WTC11 (cell line): ENCODE results near the gene ATP9B. TPM values are rescaled to one million over a fixed set of nuclear protein-coding genes. Genes with fewer than 3 reads are reported as not detected.

Source experiments
- ATAC-seq: fragments of 200-7000 bp; cut with Tn5 transposase; 2 replicates; pipeline ENCODE4 v1.10.0; 2021; ENCODE audit warnings: mild to moderate bottlenecking, moderate library complexity
- CTCF ChIA-PET: fragments of 300-600 bp; sonication (Branson Sonifier 250); formaldehyde crosslinking; loops from one replicate; lab custom pipeline; 2021; ENCODE audit warnings: antibody characterized with exemption; lab: Charles Lee
- POLR2A ChIA-PET: fragments of 350-600 bp; sonication (Branson Sonifier 250); formaldehyde crosslinking; loops from one replicate; lab custom pipeline; 2021; ENCODE audit warnings: antibody characterized with exemption; lab: Charles Lee
- DNase-seq: peaks from one replicate; pipeline ENCODE4 v3.0.0; 2021; ENCODE audit warnings: low spot score
- H3K27ac Mint-ChIP-seq: 2 replicates; pipeline ENCODE4 v1.8.0; 2021; ENCODE audit warnings: mixed read lengths
- H3K27me3 Mint-ChIP-seq: 2 replicates; pipeline ENCODE4 v1.8.0; 2021; ENCODE audit warnings: low read depth, mild to moderate bottlenecking, moderate library complexity, mixed read lengths
- H3K36me3 Mint-ChIP-seq: 2 replicates; pipeline ENCODE4 v1.8.0; 2021; ENCODE audit warnings: mixed read lengths
- H3K4me1 Mint-ChIP-seq: 2 replicates; pipeline ENCODE4 v1.8.0; 2022; ENCODE audit warnings: mixed read lengths
- H3K4me3 Mint-ChIP-seq: 2 replicates; pipeline ENCODE4 v1.8.0; 2021; ENCODE audit warnings: mild to moderate bottlenecking, moderate library complexity, mixed read lengths
- H3K9me3 Mint-ChIP-seq: 2 replicates; pipeline ENCODE4 v1.8.0; 2021; ENCODE audit warnings: mixed read lengths
- EMX1 ChIP-seq: fragments of 250-450 bp; sonication (Bioruptor Pico); IDR thresholded peaks from 2 replicates; pipeline ENCODE4 v1.8.0; 2021; ENCODE audit warnings: mild to moderate bottlenecking
- FOXP1 ChIP-seq: sonication (generic); formaldehyde crosslinking; IDR thresholded peaks from 2 replicates; pipeline ENCODE4 v1.8.0; 2022; ENCODE audit warnings: missing genetic modification reagents, mild to moderate bottlenecking, moderate library complexity, borderline replicate concordance
- IRF2 ChIP-seq: sonication (generic); formaldehyde crosslinking; IDR thresholded peaks from 2 replicates; pipeline ENCODE4 v1.8.0; 2022; ENCODE audit warnings: low read depth, missing genetic modification reagents, borderline replicate concordance
- MYBL2 ChIP-seq: sonication (generic); formaldehyde crosslinking; IDR thresholded peaks from 2 replicates; pipeline ENCODE4 v1.8.1; 2023; ENCODE audit warnings: mild to moderate bottlenecking, moderate library complexity, missing genetic modification reagents
- NFE2L1 ChIP-seq: sonication (generic); formaldehyde crosslinking; IDR thresholded peaks from 2 replicates; pipeline ENCODE4 v1.8.1; 2023; ENCODE audit warnings: missing genetic modification reagents
- NFYB ChIP-seq: sonication (generic); formaldehyde crosslinking; conservative IDR thresholded peaks from 2 replicates; pipeline ENCODE4 v1.8.0; 2022; ENCODE audit warnings: low read depth, missing genetic modification reagents
- NR3C1 ChIP-seq: sonication (generic); formaldehyde crosslinking; conservative IDR thresholded peaks from 2 replicates; pipeline ENCODE4 v1.8.1; 2023; ENCODE audit warnings: low read depth, mild to moderate bottlenecking, missing genetic modification reagents
- PRRX2 ChIP-seq: fragments of 250-450 bp; sonication (Bioruptor Pico); IDR thresholded peaks from 2 replicates; pipeline ENCODE4 v1.8.0; 2021; ENCODE audit warnings: mild to moderate bottlenecking
- SMAD4 ChIP-seq: sonication (generic); formaldehyde crosslinking; IDR thresholded peaks from 2 replicates; pipeline ENCODE4 v1.8.0; 2022; ENCODE audit warnings: mild to moderate bottlenecking, missing genetic modification reagents
- total RNA-seq: library from RNA; stranded (reverse); gene quantifications from 3 replicates; pipeline ENCODE4 v1.2.3, GENCODE V29; 2021
- TF ChIP-seq, protein P1 (sequence below): sonication (generic); formaldehyde crosslinking; IDR thresholded peaks from 2 replicates; pipeline ENCODE4 v1.8.0; 2022; ENCODE audit warnings: missing genetic modification reagents
- TF ChIP-seq, protein P2 (sequence below): fragments of 250-450 bp; sonication (Bioruptor Pico); conservative IDR thresholded peaks from 2 replicates; pipeline ENCODE4 v1.9.0; 2021; ENCODE audit warnings: mild to moderate bottlenecking
- TF ChIP-seq, protein P3 (sequence below): sonication (generic); formaldehyde crosslinking; IDR thresholded peaks from 2 replicates; pipeline ENCODE4 v1.8.0; 2023; ENCODE audit warnings: mild to moderate bottlenecking, missing genetic modification reagents
- TF ChIP-seq, protein P4 (sequence below): sonication (generic); formaldehyde crosslinking; IDR thresholded peaks from 2 replicates; pipeline ENCODE4 v1.8.1; 2023; ENCODE audit warnings: mild to moderate bottlenecking, moderate library complexity, missing genetic modification reagents

The ATP9B gene
- total RNA-seq, 1 experiment from 2014 or later: 19.0 TPM

DNA sequence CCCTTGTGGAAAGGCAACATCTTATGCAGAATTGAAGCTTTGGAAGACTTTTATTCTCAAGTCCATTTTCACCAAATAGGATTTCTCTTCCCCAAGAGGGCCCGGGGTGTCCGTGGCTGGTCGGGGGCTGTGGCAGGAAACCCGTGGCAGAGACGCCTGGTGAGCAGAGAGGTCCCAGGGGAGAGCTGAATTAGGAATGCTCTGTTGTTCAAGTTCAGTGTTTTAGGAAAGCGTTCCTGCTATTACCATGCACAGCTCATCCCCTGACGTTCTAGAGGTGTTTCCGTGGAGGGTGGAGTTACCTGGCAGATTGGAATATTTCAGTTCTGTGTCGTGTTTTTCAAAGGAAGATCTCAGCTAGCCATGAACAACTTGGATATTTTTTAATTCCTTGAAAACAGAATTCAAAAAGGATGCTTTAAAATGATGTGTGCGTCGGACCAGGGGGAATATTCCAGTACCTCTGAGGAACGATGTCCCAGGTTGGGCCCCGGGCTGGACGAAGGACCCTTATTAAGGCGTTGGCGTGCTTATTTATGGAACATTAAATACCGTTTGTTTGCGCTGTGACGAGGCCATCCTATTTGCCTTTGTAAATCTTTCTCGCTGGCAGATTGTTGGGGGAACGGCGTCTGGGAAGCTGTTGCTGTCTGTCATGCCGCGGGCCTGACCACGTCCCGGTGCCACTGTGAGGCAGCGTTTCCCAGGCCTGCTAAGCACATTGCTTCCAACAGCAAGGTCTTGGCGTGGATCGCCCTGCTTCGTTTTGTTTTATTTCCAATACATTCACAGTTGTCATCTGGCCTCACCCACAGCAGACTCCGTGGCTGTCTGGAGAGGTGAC, 334.8 kb downstream of the ATP9B start (continued):
- TF ChIP-seq MYBL2 (no peak), NFYB (CRISPR knock-in tag) (no peak), PRRX2 (CRISPR knock-in tag) (no peak), EMX1 (no peak)

DNA sequence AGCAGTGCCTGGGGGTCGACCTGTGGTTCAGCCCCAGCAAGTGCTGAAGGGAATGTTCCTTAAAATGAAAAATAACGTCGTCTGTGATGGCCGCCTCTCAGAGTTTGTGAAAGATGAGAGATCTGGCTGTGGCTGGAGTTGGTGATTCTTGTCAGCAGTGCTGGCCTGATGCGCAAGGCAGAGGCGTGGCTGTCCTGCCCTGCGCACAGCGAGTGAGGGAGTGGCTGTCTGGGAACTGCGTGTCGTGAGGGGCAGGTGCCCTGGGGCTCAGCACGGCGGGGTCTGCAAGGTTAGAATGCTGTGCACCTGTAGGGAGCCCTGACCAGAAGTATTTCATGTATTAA, 335.3 kb downstream of the ATP9B start:
- Mint-ChIP-seq H3K27ac (peak overlapping the region; percentile 68), H3K4me3 (no peak overlapping the region), H3K27me3 (peaks cover 1% of the 10 kb centered on the region; the same call in 1 of the 2 replicates), H3K9me3 (no peaks in the 10 kb centered on the region)
- CTCF ChIA-PET: no interaction called here
- TF ChIP-seq, protein P1, sequence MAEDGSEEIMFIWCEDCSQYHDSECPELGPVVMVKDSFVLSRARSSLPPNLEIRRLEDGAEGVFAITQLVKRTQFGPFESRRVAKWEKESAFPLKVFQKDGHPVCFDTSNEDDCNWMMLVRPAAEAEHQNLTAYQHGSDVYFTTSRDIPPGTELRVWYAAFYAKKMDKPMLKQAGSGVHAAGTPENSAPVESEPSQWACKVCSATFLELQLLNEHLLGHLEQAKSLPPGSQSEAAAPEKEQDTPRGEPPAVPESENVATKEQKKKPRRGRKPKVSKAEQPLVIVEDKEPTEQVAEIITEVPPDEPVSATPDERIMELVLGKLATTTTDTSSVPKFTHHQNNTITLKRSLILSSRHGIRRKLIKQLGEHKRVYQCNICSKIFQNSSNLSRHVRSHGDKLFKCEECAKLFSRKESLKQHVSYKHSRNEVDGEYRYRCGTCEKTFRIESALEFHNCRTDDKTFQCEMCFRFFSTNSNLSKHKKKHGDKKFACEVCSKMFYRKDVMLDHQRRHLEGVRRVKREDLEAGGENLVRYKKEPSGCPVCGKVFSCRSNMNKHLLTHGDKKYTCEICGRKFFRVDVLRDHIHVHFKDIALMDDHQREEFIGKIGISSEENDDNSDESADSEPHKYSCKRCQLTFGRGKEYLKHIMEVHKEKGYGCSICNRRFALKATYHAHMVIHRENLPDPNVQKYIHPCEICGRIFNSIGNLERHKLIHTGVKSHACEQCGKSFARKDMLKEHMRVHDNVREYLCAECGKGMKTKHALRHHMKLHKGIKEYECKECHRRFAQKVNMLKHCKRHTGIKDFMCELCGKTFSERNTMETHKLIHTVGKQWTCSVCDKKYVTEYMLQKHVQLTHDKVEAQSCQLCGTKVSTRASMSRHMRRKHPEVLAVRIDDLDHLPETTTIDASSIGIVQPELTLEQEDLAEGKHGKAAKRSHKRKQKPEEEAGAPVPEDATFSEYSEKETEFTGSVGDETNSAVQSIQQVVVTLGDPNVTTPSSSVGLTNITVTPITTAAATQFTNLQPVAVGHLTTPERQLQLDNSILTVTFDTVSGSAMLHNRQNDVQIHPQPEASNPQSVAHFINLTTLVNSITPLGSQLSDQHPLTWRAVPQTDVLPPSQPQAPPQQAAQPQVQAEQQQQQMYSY (CRISPR knock-in tag): no peak
- TF ChIP-seq, protein P2, sequence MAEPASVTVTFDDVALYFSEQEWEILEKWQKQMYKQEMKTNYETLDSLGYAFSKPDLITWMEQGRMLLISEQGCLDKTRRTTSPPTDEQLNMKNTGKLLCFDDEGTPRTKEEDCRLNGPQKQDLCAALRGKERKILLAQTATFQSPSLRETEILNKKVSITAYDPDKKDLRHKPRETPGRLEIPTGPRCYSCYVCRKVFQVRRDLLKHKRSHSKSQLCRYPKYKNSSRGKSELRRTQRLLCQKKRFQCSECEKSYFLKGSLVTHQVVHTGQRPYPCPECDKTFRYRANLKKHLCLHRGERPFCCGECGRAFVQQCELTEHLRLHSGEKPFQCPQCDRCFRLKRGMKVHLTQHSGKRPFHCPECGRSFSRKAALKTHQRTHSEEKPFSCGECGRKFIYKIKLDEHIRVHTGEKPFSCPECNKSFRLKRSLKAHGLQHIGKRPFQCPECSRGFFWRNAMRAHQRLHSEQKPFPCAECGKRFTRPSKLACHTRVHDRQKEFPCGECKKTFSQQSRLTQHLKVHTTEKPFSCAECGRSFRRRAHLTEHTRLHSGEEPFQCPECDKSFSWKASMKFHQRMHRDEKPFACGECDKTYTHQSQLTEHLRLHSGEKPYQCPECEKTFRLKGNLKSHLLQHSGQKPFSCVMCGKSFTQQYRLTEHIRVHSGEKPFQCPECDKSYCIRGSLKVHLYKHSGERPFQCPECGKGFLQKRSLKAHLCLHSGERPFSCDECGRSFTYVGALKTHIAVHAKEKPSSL (CRISPR knock-in tag): no peak
- TF ChIP-seq NFE2L1 (no peak), MYBL2 (no peak), SMAD4 (no peak), NR3C1 (CRISPR knock-in tag) (no peak), FOXP1 (no peak), IRF2 (no peak)
- TF ChIP-seq, protein P3, sequence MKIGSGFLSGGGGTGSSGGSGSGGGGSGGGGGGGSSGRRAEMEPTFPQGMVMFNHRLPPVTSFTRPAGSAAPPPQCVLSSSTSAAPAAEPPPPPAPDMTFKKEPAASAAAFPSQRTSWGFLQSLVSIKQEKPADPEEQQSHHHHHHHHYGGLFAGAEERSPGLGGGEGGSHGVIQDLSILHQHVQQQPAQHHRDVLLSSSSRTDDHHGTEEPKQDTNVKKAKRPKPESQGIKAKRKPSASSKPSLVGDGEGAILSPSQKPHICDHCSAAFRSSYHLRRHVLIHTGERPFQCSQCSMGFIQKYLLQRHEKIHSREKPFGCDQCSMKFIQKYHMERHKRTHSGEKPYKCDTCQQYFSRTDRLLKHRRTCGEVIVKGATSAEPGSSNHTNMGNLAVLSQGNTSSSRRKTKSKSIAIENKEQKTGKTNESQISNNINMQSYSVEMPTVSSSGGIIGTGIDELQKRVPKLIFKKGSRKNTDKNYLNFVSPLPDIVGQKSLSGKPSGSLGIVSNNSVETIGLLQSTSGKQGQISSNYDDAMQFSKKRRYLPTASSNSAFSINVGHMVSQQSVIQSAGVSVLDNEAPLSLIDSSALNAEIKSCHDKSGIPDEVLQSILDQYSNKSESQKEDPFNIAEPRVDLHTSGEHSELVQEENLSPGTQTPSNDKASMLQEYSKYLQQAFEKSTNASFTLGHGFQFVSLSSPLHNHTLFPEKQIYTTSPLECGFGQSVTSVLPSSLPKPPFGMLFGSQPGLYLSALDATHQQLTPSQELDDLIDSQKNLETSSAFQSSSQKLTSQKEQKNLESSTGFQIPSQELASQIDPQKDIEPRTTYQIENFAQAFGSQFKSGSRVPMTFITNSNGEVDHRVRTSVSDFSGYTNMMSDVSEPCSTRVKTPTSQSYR (CRISPR knock-in tag): no peak
- TF ChIP-seq, protein P4, sequence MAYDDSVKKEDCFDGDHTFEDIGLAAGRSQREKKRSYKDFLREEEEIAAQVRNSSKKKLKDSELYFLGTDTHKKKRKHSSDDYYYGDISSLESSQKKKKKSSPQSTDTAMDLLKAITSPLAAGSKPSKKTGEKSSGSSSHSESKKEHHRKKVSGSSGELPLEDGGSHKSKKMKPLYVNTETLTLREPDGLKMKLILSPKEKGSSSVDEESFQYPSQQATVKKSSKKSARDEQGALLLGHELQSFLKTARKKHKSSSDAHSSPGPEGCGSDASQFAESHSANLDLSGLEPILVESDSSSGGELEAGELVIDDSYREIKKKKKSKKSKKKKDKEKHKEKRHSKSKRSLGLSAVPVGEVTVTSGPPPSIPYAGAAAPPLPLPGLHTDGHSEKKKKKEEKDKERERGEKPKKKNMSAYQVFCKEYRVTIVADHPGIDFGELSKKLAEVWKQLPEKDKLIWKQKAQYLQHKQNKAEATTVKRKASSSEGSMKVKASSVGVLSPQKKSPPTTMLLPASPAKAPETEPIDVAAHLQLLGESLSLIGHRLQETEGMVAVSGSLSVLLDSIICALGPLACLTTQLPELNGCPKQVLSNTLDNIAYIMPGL (CRISPR knock-in tag): no peak
- TF ChIP-seq, all 79 proteins: peak for 0
- DNase-seq: no peak
- Mint-ChIP-seq H3K4me1 (peaks cover 43% of the 10 kb centered on the region), H3K36me3 (no peaks in the 10 kb centered on the region; the same call in 1 of the 2 replicates)
- ATAC-seq: no peak
- POLR2A ChIA-PET: no interaction called here
